GM23248 (cell line): ENCODE data around the gene RIBC2. TPM values are rescaled to one million over a fixed set of nuclear protein-coding genes. Genes with fewer than 3 reads are reported as not detected.

ENCODE experiments used
- DNase-seq: peaks from one replicate; pipeline ENCODE4 v3.0.0-alpha.2; 2015
- H2AFZ ChIP-seq: fragments of 200-600 bp; sonication (generic); 2 replicates; pipeline ENCODE4 v1.6.1; 2016; ENCODE audit warnings: antibody characterized with exemption
- H3F3A ChIP-seq: fragments of 200-600 bp; sonication (generic); 2 replicates; pipeline ENCODE4 v1.6.1; 2016; ENCODE audit warnings: mild to moderate bottlenecking, antibody characterized with exemption, mixed run types; ENCODE audit not compliant: insufficient read depth
- H3K27ac ChIP-seq: fragments of 200-600 bp; sonication (generic); 2 replicates; pipeline ENCODE4 v1.5.1; 2016; ENCODE audit warnings: mild to moderate bottlenecking
- H3K27me3 ChIP-seq: fragments of 200-600 bp; sonication (generic); replicated peaks from 2 replicates; pipeline ENCODE4 v1.6.1; 2016; ENCODE audit warnings: mild to moderate bottlenecking; ENCODE audit not compliant: insufficient read depth
- H3K36me3 ChIP-seq: fragments of 200-600 bp; sonication (generic); 2 replicates; pipeline ENCODE4 v1.6.1; 2016; ENCODE audit warnings: low read depth, mild to moderate bottlenecking
- H3K4me1 ChIP-seq: fragments of 200-600 bp; sonication (generic); 2 replicates; pipeline ENCODE4 v1.6.1; 2016; ENCODE audit warnings: mild to moderate bottlenecking; ENCODE audit not compliant: insufficient read depth
- H3K4me2 ChIP-seq: fragments of 200-600 bp; sonication (generic); one replicate; pipeline ENCODE4 v1.6.1; 2016; ENCODE audit warnings: mild to moderate bottlenecking; ENCODE audit not compliant: unreplicated experiment
- H3K4me3 ChIP-seq: fragments of 200-600 bp; sonication (generic); 2 replicates; pipeline ENCODE4 v1.5.1; 2016; ENCODE audit warnings: mild to moderate bottlenecking
- H3K79me2 ChIP-seq: fragments of 200-600 bp; sonication (generic); 2 replicates; pipeline ENCODE4 v1.6.1; 2016; ENCODE audit warnings: mild to moderate bottlenecking; ENCODE audit not compliant: insufficient read depth
- H3K9ac ChIP-seq: fragments of 200-600 bp; sonication (generic); 2 replicates; pipeline ENCODE4 v1.6.1; 2016; ENCODE audit warnings: mild to moderate bottlenecking
- H3K9me2 ChIP-seq: fragments of 200-600 bp; sonication (generic); 2 replicates; pipeline ENCODE4 v1.6.1; 2016; ENCODE audit warnings: mixed run types, mild to moderate bottlenecking, moderate library complexity; ENCODE audit not compliant: insufficient read depth
- H3K9me3 ChIP-seq: fragments of 200-600 bp; sonication (generic); one replicate; pipeline ENCODE4 v1.6.1; 2017; ENCODE audit warnings: low read depth
- H4K20me1 ChIP-seq: fragments of 200-600 bp; sonication (generic); 2 replicates; pipeline ENCODE4 v1.6.0; 2016; ENCODE audit not compliant: insufficient read depth
- EZH2 ChIP-seq: fragments of 200-600 bp; sonication (generic); IDR thresholded peaks from 2 replicates; pipeline ENCODE4 v1.6.1; 2018; ENCODE audit warnings: antibody characterized with exemption, mild to moderate bottlenecking; ENCODE audit not compliant: insufficient read depth, poor library complexity, severe bottlenecking
- EZH2phosphoT487 ChIP-seq: fragments of 200-600 bp; sonication (generic); IDR thresholded peaks from 2 replicates; pipeline ENCODE4 v1.6.1; 2018; ENCODE audit warnings: antibody characterized with exemption, moderate library complexity, mild to moderate bottlenecking, low read depth; ENCODE audit not compliant: insufficient read depth
- WGBS, 2 experiments: methylation state at CpG; one replicate each; pipeline ENCODE4 v1.1.6; 2015 to 2017; ENCODE audit warnings: low lambda C conversion rate in 2 of 2, low coverage in 1 of 2; ENCODE audit errors: missing lambda C conversion rate in 2 of 2; 5-methylcytosine and 5-hydroxymethylcytosine counted together
- in situ Hi-C: fragments of 300-500 bp; cut with MboI; formaldehyde crosslinking; loops from 2 replicates; pipeline ENCODE4 v1.15.0; 2020
- polyA plus RNA-seq: library from polyadenylated mRNA; unstranded; fragments of >200 nt; fragmentation: Nextera tagmentation; extraction: Ambion mirVana; gene quantifications from 2 replicates; pipeline ENCODE4 v1.2.1, GENCODE V29; 2016
- total RNA-seq: library from RNA; depleted of rRNA; stranded (reverse); fragments of >200 nt; shearing (Covaris generic); gene quantifications from 2 replicates; pipeline ENCODE4 v1.2.3, GENCODE V29; 2014

Gene RIBC2
- total and polyA plus RNA-seq, 2 experiments from 2014 or later = 0.32 to 1.3 TPM

DNA sequence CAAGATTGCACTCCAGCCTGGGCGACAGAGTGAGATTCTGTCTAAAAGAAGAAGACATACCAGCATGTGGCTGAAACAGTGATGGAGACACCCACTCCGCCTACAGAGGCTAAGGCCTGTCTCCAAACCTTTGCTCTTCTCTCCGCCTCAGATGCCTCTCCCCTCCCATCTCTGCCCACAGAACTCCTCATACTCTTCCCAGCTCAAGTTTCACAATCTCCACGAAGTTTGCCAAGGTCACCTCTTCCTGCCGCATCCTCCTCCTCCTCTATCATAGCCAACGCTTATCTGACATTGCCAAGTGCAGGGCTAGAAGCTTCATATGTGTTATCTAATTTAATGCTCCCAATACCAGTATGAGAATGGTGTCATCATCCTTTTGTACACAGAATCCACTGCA is 63.3 kb downstream of the RIBC2 start:
- Histone ChIP-seq H3K9me2 (no peaks in the 10 kb centered on the region), H3F3A (0 out of 2 replicates have a peak, but pooled peaks cover 16% of the 10 kb centered on the region), H2AFZ (no peak overlapping the region), H3K4me1 (no peaks in the 10 kb centered on the region), H4K20me1 (no peaks in the 10 kb centered on the region), H3K79me2 (no peaks in the 10 kb centered on the region), H3K36me3 (no peaks in the 10 kb centered on the region), H3K9ac (no peak overlapping the region), H3K27ac (no peak overlapping the region), H3K9me3 (no peaks in the 10 kb centered on the region), H3K4me3 (no peak overlapping the region), H3K27me3 (no peaks in the 10 kb centered on the region), H3K4me2 (no peak overlapping the region)
- TF ChIP-seq EZH2phosphoT487 (no peak), EZH2 (no peak)
- 49 to 69% methylated on average over 6 of the region's 6 CpGs for WGBS, 2 experiments
- in situ Hi-C loops = no loop called here
- DNase-seq = peak; percentile 26

DNA sequence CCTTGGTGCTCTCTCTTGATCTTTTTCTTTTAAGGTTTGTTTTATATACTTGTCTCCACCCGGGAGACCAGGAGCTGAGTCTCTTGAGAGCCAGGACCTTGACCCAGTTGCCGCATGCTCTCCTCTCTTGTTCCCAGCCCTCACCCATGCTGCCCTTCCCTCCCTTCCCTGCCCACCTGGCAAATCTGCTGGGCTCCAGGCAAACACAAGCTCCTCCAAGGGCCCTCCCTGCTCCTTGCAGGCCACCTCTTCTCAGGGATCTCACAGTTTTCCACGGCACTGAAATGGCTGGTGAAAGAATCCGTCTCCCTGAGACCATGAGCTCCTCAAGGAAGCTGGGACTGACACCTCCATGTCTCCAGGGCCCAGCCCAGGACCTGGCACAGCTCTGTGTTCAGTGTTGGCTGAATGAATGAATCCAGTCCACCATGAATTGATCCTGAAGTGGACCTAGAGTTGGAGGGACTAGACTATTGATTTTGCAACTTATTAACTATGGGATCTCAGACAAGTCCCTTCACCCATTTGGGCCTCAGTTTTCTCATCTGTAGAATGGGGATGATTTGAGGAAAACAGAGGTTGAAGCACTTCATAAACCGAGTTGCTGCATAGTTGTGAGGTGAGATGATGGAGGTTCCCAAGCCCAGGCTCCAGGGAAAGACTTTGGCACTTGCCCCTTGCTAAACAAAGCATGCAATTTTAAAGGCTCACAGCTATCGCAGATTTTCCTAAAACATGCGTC is 64.0 kb downstream of the RIBC2 start:
- H2AFZ ChIP-seq = no peak overlapping the region
- H4K20me1 ChIP-seq = no peaks in the 10 kb centered on the region
- H3K27me3 ChIP-seq = no peaks in the 10 kb centered on the region
- TF ChIP-seq EZH2 = no peak
- no peak for TF ChIP-seq EZH2phosphoT487
- no peak for DNase-seq
- H3K9ac ChIP-seq = no peak overlapping the region
- H3F3A ChIP-seq = 0 out of 2 replicates have a peak, but pooled peaks cover 16% of the 10 kb centered on the region
- H3K27ac ChIP-seq = no peak overlapping the region
- no peaks in the 10 kb centered on the region for H3K4me1 ChIP-seq
- no peaks in the 10 kb centered on the region for H3K9me2 ChIP-seq
- no peaks in the 10 kb centered on the region for H3K36me3 ChIP-seq
- WGBS, 2 experiments = 87 to 92% methylated on average over 7 of the region's 7 CpGs
- no peak overlapping the region for H3K4me3 ChIP-seq
- no peak overlapping the region for H3K4me2 ChIP-seq
- no peaks in the 10 kb centered on the region for H3K79me2 ChIP-seq
- in situ Hi-C loops = no loop called here
- H3K9me3 ChIP-seq = no peaks in the 10 kb centered on the region

DNA sequence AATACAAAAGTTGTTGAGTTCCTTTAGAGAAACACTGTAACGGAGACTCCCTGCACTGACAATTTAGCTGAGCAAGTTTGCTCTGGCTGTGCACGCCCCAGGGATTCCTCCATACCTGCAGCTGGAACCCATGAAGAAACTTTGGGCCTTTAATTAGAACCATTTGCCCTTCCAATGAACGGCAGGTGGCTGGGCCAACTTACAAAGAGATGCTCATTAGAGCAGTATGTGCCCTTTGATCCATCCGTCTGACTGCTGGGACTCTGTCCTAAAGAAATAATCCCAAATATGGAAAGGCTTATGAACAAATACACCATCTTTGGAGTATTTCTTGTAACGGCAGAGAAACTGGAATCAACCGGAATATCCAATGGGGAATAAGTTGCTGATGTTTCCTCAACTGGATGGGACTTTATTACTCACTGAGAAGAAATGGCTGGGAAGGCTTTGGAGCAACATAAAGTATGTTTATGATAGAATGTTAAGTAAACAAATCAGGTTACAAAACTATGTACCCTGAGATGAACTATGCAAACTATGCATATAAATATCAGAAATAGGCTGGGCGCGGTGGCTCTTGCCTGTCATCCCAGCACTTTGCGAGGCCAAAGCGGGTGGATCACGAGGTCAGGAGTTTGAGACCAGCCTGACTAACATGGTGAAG is 64.7 kb downstream of the RIBC2 start:
- Histone ChIP-seq H3K4me2 (no peak overlapping the region), H3F3A (0 out of 2 replicates have a peak, but pooled peaks cover 16% of the 10 kb centered on the region), H3K4me3 (no peak overlapping the region), H3K9me3 (no peaks in the 10 kb centered on the region), H3K27me3 (no peaks in the 10 kb centered on the region), H3K36me3 (no peaks in the 10 kb centered on the region), H3K27ac (no peak overlapping the region), H3K4me1 (no peaks in the 10 kb centered on the region), H4K20me1 (no peaks in the 10 kb centered on the region), H3K9me2 (no peaks in the 10 kb centered on the region), H3K9ac (no peak overlapping the region), H2AFZ (no peak overlapping the region), H3K79me2 (no peaks in the 10 kb centered on the region)
- in situ Hi-C loops = no loop called here
- TF ChIP-seq EZH2 = no peak
- TF ChIP-seq EZH2phosphoT487 = no peak
- peak; percentile 60 for DNase-seq
- 65 to 70% methylated on average over 11 of the region's 11 CpGs for WGBS, 2 experiments

DNA sequence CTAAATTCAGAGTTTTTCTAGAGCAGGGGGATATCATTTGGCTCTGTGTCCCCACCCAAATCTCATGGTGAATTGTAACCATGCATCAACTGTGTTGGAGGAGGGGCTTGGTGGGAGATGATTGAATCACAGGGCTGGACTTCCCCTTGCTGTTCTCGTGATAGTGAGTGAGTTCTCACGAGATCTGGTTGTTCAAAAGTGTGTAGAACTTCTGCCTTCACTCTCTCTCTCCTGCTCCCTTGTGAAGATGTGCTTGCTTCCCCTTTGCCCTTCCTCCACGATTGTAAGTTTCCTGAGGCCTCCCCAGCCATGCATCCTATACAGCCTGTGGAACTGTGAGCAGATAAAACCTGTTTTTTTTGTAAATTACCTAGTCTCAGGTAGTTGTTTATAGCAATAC is 67.2 kb downstream of the RIBC2 start:
- no peak overlapping the region for H3K9ac ChIP-seq
- in situ Hi-C loops = no loop called here
- TF ChIP-seq EZH2 (no peak), EZH2phosphoT487 (no peak)
- 0 out of 2 replicates have a peak, but pooled peaks cover 16% of the 10 kb centered on the region for H3F3A ChIP-seq
- no peaks in the 10 kb centered on the region for H3K9me3 ChIP-seq
- no peak for DNase-seq
- no peak overlapping the region for H2AFZ ChIP-seq
- H3K27ac ChIP-seq = no peak overlapping the region
- no peak overlapping the region for H3K4me2 ChIP-seq
- H3K9me2 ChIP-seq = no peaks in the 10 kb centered on the region
- H3K79me2 ChIP-seq = no peaks in the 10 kb centered on the region
- H3K4me1 ChIP-seq = no peaks in the 10 kb centered on the region
- H4K20me1 ChIP-seq = no peaks in the 10 kb centered on the region
- no peak overlapping the region for H3K4me3 ChIP-seq
- H3K36me3 ChIP-seq = no peaks in the 10 kb centered on the region
- no peaks in the 10 kb centered on the region for H3K27me3 ChIP-seq
- WGBS, 2 experiments = 88% methylated on average over 3 of the region's 3 CpGs
